T-helper 9 cell (primary cell): ENCODE results near the gene TRIM2.
"Not testable (repeated sequence)": the region's sequence is repeated elsewhere in the genome, so short reads cannot be mapped to it uniquely, and the experiment has no call there.

ENCODE experiments used
- DNase-seq: peaks from one replicate; pipeline ENCODE4 v3.0.0-alpha.2; 2020

Gene TRIM2

DNA sequence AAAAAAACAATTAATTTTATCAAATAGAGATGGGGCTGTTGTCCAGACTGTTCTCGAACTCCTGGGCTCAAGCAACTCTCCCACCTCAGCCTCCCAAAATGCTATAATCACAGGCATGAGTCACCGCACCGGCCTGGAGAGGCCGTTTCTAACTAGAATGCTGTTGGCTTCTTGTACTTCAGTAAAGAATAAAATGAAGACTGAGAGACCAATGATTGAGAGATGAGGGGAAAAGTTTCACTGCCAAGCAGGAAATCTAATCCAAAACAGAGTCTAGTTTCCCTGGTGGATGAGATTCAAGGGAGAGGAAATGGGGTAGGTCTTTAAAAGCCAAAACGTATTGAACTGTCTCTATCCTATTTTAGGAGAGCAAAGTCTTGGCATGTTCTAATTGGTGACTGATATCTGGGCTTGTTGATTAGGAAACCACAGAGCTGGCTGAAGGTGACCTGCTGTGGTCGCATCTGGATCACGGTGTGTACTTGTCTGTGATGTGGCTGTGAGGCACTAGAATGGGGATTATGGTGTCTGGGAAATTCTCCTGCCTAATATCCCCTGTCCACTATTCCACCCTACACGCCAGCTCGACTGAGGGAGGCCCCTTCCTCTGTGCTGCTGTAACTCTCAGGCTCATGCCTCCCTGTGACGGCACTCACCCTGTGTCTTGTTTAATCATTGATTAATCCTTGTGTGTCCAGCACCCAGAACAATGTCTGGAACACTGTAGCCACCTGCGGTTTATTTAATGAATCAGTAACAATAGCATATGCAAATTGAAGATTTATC lies 15.0 kb upstream of the TRIM2 start:
- DNase-seq = no peak

- DNase-seq = no peak
These were observed 12.4 kb upstream of the TRIM2 start for GRCh38 chr4:153191795-153192363.

DNA sequence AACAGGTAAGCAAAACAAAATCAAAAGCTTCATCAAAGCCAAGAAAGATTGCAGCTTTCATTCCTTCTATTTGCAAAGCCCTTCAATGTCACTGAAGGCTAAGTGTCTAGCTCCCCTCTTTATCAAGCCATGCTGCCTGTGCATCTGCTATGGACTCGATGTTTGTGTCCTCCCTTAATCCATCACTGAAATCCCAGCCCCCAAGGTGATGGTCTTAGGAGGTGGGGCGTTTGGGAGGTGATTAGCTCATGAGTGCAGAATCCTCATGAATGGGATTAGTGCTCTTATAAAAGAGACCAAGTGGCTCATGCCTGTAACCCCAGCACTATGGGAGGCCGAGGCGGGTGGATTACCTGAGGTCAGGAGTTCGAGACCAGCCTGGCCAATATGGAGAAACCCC lies 6.9 kb upstream of the TRIM2 start:
- no peak for DNase-seq

GRCh38 chr4:153198719-153199118 lies 5.5 kb upstream of the TRIM2 start:
- DNase-seq = no peak

DNA sequence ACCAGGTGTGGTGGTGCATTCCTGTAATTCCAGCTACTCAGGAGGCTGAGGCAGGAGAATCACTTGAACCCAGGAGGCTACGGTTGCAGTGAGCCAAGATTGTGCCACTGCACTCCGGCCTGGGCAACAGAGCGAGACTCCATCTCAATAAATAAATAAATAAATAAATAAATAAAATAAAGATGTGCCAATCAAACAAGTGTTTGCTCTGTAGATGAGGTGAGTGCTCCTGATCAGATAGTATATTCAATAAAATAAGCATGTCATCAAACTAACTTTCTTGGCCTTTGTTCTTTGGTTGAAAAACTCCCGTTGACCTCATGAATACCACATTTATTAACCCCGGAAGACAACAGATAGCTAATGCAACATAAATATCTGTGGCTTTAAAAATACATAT lies 497 bp upstream of the TRIM2 start:
- not testable (repeated sequence) for DNase-seq

DNA sequence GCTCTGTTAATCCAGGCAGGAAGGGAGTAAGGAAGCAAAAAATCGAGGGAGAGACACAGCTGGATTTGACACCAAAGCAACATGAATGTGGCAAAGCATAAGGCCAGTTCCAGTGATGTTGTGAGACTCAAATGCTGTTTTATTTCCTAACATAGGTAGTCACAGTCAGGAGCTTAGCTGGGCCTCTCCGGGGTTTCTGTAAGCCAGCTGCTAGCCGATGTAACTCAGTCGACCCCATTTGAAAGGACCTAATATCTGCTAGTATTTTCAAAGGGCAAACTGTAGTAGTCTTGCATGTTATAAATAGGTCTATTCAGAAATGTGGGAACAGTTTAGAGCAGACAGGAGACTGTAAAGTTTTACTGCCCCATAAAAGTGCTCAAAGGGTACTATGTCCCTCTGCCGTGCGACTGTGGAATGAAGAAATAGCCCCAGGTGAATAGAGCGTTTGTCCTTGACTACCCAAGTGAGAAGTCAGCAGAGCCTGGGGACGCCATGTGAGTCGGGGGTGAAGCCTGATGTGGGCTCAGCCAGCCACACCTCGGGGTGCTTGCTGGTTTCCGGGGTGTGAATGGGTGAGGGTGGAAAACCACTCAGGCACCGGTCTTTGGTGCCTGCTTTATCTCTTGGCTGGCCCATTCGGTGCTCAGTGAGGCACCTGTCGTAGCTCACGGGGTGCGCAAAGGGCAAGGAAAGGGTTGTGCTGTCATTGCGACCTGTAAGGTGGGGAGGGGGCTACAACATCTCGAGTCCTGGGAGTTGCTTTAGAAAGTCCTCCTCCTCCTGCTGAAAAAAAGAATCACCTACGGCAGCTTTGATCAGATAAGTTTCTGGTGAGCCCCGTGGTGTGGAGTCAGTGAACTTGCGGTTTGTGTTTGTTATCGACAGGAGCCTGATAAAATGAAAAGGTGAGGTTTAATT lies 745 bp downstream of the TRIM2 start:
- peak; percentile 28 for DNase-seq

DNA sequence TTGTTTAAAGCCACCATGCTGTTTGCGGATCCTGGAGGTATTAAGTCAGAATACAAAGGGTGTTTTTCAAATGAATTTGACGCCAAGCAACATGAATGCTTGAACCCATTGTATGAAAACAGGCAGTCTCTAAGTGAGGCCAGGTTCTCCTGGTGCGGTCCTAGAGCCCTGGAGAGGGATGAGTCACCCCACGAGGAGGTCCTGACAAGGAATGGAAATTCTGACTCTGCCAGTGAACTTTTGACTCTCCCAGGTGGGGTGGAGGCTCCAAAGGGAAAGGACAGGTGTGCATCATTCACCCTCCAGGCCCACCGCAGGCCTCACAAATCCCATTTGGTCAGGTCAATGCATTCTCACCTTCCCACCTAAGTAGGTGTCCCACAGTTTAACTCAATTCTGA lies 1.5 kb downstream of the TRIM2 start:
- no peak for DNase-seq

DNA sequence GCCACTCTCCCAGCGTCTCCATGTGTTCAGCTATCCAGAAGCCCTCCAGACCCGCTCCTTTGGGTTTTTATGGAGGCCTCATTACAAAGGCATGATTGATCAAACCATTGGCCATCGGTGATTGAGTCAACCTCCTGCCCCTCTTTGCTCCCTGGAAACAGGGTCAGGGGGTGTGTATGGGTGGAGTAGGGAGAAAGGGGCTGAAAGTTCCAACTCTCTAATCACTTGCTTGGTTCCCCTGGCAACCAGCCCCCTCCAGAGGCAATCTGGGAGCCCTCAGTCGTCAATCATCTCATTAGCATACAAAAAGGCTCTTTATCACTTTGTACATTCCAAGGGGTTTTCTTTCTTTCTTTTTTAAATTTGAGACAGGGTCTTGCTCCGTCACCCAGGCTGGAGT lies 2.3 kb downstream of the TRIM2 start:
- DNase-seq = no peak

GRCh38 chr4:153207027-153207426 lies 2.8 kb downstream of the TRIM2 start:
- DNase-seq = no peak

- DNase-seq = no peak
These were observed 3.3 kb downstream of the TRIM2 start for GRCh38 chr4:153207567-153207966.

- no peak for DNase-seq
These were observed 5.2 kb downstream of the TRIM2 start for GRCh38 chr4:153209410-153209809.

DNA sequence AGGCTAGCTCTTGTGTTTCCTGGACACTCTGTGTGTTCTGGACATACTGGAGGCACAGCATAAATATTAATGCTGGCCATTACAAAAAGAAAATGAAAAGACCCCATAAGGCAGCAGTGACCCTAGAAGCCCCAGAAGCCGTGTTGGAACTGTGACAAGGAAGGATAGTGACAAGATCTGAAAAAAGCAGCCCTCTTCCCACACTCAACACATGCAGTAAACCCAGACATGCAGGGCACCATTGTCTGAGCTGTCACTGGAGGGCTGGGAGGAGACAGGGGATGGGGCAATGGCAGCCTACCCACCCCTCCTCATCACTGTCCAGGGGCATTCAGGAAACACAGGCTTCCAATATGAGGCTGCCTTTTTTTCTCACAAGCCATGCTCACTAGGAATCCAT lies 6.5 kb downstream of the TRIM2 start:
- no peak for DNase-seq

- no peak for DNase-seq
These were observed 7.9 kb downstream of the TRIM2 start for GRCh38 chr4:153211986-153212728.

GRCh38 chr4:153212736-153213135 lies 8.5 kb downstream of the TRIM2 start:
- no peak for DNase-seq

DNA sequence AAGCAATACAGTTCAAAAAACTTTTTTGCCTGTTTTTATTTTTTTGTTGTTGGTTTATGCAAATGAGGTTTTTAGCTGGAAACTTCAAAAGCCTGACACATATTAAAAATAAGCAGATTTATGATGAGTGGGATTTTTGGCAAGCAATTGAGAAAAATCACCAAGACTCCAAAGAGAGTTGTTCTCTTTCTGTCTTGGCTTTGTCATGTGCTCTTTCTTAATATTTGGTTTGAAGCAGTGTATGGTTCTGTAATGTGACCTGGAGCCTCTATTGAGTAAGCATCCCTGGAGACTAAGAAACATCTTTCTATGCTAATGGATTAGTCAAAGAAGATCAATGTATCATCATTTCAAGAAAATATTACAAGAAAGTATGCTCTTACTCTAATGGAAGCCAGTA lies 11.7 kb downstream of the TRIM2 start:
- DNase-seq = no peak

DNA sequence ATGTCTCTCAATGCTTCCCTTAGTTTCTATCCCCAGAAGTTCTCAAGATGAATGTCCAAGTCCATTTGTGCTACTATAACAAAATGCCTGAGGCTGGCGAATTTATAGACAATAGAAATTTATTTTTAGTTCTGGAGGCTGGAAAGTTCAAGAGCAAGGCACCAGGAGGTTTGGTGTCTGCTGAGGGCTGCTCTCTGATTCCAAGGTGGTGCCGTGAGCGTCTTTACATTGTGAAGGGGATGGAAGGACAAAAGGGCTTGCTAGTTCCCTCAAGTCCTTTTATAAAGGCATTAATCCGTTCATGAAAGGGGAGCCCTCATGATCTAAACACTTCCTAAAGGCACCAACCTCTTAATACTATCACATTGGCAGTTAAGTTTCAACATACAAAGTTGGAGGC lies 12.3 kb downstream of the TRIM2 start:
- no peak for DNase-seq

GRCh38 chr4:153217440-153217839 lies 13.2 kb downstream of the TRIM2 start:
- no peak for DNase-seq

DNA sequence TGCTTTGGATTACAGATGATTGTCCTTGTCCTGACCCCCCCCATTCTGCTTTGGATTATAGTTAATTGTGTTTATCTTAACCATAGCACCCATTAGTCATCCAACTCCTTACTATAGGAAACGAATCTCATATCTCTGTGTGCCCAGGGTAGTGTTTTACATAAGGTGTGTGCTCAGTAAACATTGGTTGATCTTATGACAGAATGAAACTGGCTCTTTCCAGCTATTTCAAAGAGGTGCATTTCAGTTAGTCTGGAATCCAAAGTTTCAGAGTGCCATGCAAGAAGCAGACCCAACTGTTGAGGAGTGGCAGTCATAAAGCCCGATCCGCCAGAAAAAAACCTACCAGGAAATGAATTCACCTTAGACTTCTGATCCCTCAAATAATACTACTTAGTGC lies 14.7 kb downstream of the TRIM2 start:
- DNase-seq = no peak

- DNase-seq = no peak
These were observed 16.6 kb downstream of the TRIM2 start for GRCh38 chr4:153220682-153221395.

DNA sequence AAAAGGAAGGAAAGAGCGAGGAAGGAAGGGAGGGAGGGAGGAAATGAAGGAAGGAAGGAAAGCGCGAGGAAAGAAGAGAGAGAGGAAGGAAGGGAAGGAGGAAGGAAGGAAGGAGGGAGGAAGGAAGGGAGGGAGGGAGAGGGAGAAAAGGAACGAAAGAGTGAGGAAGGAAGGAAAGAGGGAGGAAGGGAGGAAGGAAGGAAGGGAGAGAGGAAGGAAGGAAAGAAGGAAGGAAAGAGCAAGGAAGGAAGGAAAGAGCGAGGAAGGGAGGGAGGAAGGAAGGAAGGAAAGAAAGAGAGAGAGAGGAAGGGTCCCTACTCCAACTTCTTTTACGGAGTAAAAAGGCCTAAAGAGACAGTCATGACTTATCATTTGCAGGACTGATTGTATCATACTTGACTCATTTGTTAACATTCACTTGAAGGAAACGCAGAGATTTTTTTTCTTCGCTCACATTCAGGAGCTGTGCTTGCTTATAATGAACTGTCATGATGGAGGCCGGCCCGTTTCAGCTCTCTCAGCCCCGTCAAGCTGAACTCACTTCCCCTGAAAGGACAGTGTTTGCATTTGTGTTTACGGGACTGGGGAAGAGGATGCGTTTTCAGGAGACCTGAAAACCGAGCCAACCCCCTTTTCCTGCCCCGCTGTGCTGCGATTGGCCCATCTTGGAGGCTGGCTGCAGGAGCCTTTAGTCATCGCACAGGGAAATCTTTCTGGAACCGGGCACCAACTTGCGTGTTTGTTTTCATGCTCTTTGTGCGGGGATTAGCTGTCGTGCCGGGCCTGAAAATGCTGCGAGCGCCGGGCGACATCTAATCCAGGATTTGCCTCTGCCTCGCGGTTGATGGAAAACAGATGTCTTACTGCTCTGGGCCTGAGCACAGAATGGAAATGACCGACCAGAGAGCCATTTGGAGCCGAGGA lies 17.8 kb downstream of the TRIM2 start:
- DNase-seq = peak; percentile 4
